Neuronal stem cell (in vitro differentiated cells): ENCODE results near the gene MAP3K4.

Experiments used
- DNase-seq: peaks from one replicate; pipeline ENCODE4 v3.0.0-alpha.2; 2013; ENCODE audit warnings: low spot score
- H2AFZ ChIP-seq: one replicate; pipeline ENCODE4 v1.6.1; 2013; ENCODE audit warnings: mild to moderate bottlenecking, low read length, inconsistent platforms
- H2AK5ac ChIP-seq: 2 replicates; pipeline ENCODE4 v1.6.1; 2013; ENCODE audit warnings: low read depth, mild to moderate bottlenecking, inconsistent platforms, low read length, moderate library complexity, mixed read lengths
- H2BK120ac ChIP-seq: 2 replicates; pipeline ENCODE4 v1.6.1; 2013; ENCODE audit warnings: low read depth, mild to moderate bottlenecking, inconsistent platforms, low read length, moderate library complexity, mixed read lengths
- H2BK12ac ChIP-seq: one replicate; pipeline ENCODE4 v1.6.1; 2013; ENCODE audit warnings: low read length, inconsistent platforms
- H2BK15ac ChIP-seq: 2 replicates; pipeline ENCODE4 v1.6.1; 2013; ENCODE audit warnings: mild to moderate bottlenecking, low read length, inconsistent platforms, mixed read lengths
- H2BK5ac ChIP-seq: one replicate; pipeline ENCODE4 v1.6.1; 2013; ENCODE audit warnings: inconsistent platforms, mild to moderate bottlenecking, low read length, moderate library complexity
- H3K14ac ChIP-seq: one replicate; pipeline ENCODE4 v1.6.1; 2013; ENCODE audit warnings: low read length, inconsistent platforms
- H3K18ac ChIP-seq: 2 replicates; pipeline ENCODE4 v1.6.1; 2013; ENCODE audit warnings: low read length, inconsistent platforms
- H3K23ac ChIP-seq: 2 replicates; pipeline ENCODE4 v1.6.1; 2013; ENCODE audit warnings: low read depth, mild to moderate bottlenecking, mixed read lengths, low read length, inconsistent platforms; ENCODE audit not compliant: poor library complexity
- H3K27ac ChIP-seq: replicated peaks from 3 replicates; pipeline ENCODE4 v1.5.1; 2013; ENCODE audit warnings: low read length, inconsistent platforms
- H3K27me3 ChIP-seq, 3 experiments: 2 replicates each; pipeline ENCODE4 v1.6.1; 2013; ENCODE audit warnings: low read length in 3 of 3, mild to moderate bottlenecking in 2 of 3, inconsistent platforms in 1 of 3, low read depth in 1 of 3, mixed read lengths in 1 of 3, moderate library complexity in 1 of 3; ENCODE audit not compliant: control insufficient read depth in 3 of 3, insufficient read depth in 3 of 3
- H3K36me3 ChIP-seq, 2 donors: replicated peaks in 1 of 2; 2 replicates each; pipeline ENCODE4 v1.6.1; 2013; ENCODE audit warnings: low read length in 2 of 2; ENCODE audit not compliant: control insufficient read depth in 2 of 2, insufficient read depth in 2 of 2
- H3K4ac ChIP-seq: 2 replicates; pipeline ENCODE4 v1.6.1; 2013; ENCODE audit warnings: inconsistent platforms, mild to moderate bottlenecking, low read length, moderate library complexity
- H3K4me1 ChIP-seq, 2 donors: 1 replicate in 1 of 2; 2 replicates in 1 of 2; pipeline ENCODE4 v1.6.1; 2013; ENCODE audit warnings: low read length in 2 of 2, low read depth in 1 of 2; ENCODE audit not compliant: control insufficient read depth in 2 of 2, insufficient read depth in 1 of 2
- H3K4me2 ChIP-seq: one replicate; pipeline ENCODE4 v1.6.1; 2013; ENCODE audit warnings: mild to moderate bottlenecking, low read length, inconsistent platforms; ENCODE audit not compliant: insufficient read depth, poor library complexity, severe bottlenecking
- H3K4me3 ChIP-seq, 2 donors: 2 replicates each; pipeline ENCODE4 v1.5.1; 2013; ENCODE audit warnings: low read length in 2 of 2, mild to moderate bottlenecking in 2 of 2, inconsistent platforms in 1 of 2, moderate library complexity in 1 of 2
- H3K79me1 ChIP-seq: one replicate; pipeline ENCODE4 v1.6.1; 2013; ENCODE audit warnings: low read depth, mild to moderate bottlenecking, inconsistent platforms, low read length, moderate library complexity
- H3K9ac ChIP-seq: one replicate; pipeline ENCODE4 v1.6.1; 2013; ENCODE audit warnings: mild to moderate bottlenecking, low read depth, low read length, inconsistent platforms; ENCODE audit not compliant: poor library complexity
- H3K9me3 ChIP-seq, 2 donors: replicated peaks in 1 of 2; 2 replicates each; pipeline versions ENCODE3 to v1.6.1; 2013; ENCODE audit warnings: low read length in 2 of 2, mild to moderate bottlenecking in 2 of 2, inconsistent platforms in 1 of 2, low read depth in 1 of 2, mixed read lengths in 1 of 2, moderate library complexity in 1 of 2; ENCODE audit not compliant: control insufficient read depth in 2 of 2, insufficient read depth in 1 of 2
- H4K8ac ChIP-seq: one replicate; pipeline ENCODE4 v1.6.1; 2013; ENCODE audit warnings: low read depth, mild to moderate bottlenecking, inconsistent platforms, low read length, moderate library complexity
- H4K91ac ChIP-seq: one replicate; pipeline ENCODE4 v1.6.1; 2013; ENCODE audit warnings: low read length, low read depth, mild to moderate bottlenecking, inconsistent platforms; ENCODE audit not compliant: poor library complexity
- WGBS, 2 donors: extraction: QIAGEN DNeasy Blood & Tissue Kit; methylation state at CpG; one replicate each; pipeline ENCODE4 v1.1.7; 2013; ENCODE audit warnings: missing lambda C conversion rate in 2 of 2, mixed read lengths in 1 of 2; ENCODE audit not compliant: insufficient read length in 2 of 2, insufficient replicate concordance in 1 of 2; ENCODE audit errors: extremely low coverage in 2 of 2; 5-methylcytosine and 5-hydroxymethylcytosine counted together

MAP3K4 gene

GRCh38 chr6:161057103-161058091 is 65.8 kb downstream of the MAP3K4 start:
- no peak overlapping the region for H2AFZ ChIP-seq

GRCh38 chr6:161058741-161059140 is 67.2 kb downstream of the MAP3K4 start:
- H3K4me3 ChIP-seq, result no peak overlapping the region
- no peaks in the 10 kb centered on the region for H3K4me1 ChIP-seq
- no peak overlapping the region for H2BK120ac ChIP-seq
- H3K18ac ChIP-seq, result no peak overlapping the region
- H2BK5ac ChIP-seq, result no peak overlapping the region
- H4K8ac ChIP-seq, result no peak overlapping the region
- H3K36me3 ChIP-seq, result peaks cover 0 to 17% of the 10 kb centered on the region in 2 donors
- no peak overlapping the region for H3K4ac ChIP-seq
- no peak overlapping the region for H2AFZ ChIP-seq
- WGBS, 2 donors, result no CpG with 5 or more reads among the region's 1 CpG
- H3K14ac ChIP-seq, result no peak overlapping the region
- H3K9ac ChIP-seq, result no peak overlapping the region
- H3K79me1 ChIP-seq, result no peaks in the 10 kb centered on the region
- H3K27ac ChIP-seq, result no peak overlapping the region
- peaks cover 0 to 7% of the 10 kb centered on the region in 2 donors for H3K9me3 ChIP-seq
- no peak overlapping the region for H3K23ac ChIP-seq
- no peak overlapping the region for H4K91ac ChIP-seq
- no peak overlapping the region for H2BK15ac ChIP-seq
- H2AK5ac ChIP-seq, result no peak overlapping the region
- no peak for DNase-seq
- no peak overlapping the region for H2BK12ac ChIP-seq
- H3K27me3 ChIP-seq, result no peaks in the 10 kb centered on the region
- no peak overlapping the region for H3K4me2 ChIP-seq

More at GRCh38 chr6:161057103-161058091, 65.8 kb downstream of the MAP3K4 start:
- WGBS, 2 donors, result no CpG with 5 or more reads among the region's 11 CpGs
- H2BK12ac ChIP-seq, result no peak overlapping the region
- no peak overlapping the region for H3K9ac ChIP-seq
- H2BK15ac ChIP-seq, result no peak overlapping the region
- no peaks in the 10 kb centered on the region for H3K4me1 ChIP-seq
- H2AK5ac ChIP-seq, result no peak overlapping the region
- no peak overlapping the region for H3K4me3 ChIP-seq
- H3K79me1 ChIP-seq, result no peaks in the 10 kb centered on the region
- DNase-seq, result no peak
- peaks cover 0 to 7% of the 10 kb centered on the region in 2 donors for H3K9me3 ChIP-seq
- no peak overlapping the region for H3K4me2 ChIP-seq
- H3K27me3 ChIP-seq, result no peaks in the 10 kb centered on the region
- H3K18ac ChIP-seq, result no peak overlapping the region
- H3K36me3 ChIP-seq, result peaks cover 0 to 28% of the 10 kb centered on the region in 2 donors
- H4K8ac ChIP-seq, result no peak overlapping the region
- H3K14ac ChIP-seq, result no peak overlapping the region
- H2BK120ac ChIP-seq, result no peak overlapping the region
- no peak overlapping the region for H2BK5ac ChIP-seq
- no peak overlapping the region for H3K4ac ChIP-seq
- H4K91ac ChIP-seq, result no peak overlapping the region
- H3K23ac ChIP-seq, result no peak overlapping the region
- H3K27ac ChIP-seq, result no peak overlapping the region

GRCh38 chr6:161061576-161061975 is 70.0 kb downstream of the MAP3K4 start:
- Histone ChIP-seq H3K9me3 (peaks cover 2 to 13% of the 10 kb centered on the region in 2 donors), H2BK12ac (no peak overlapping the region), H3K9ac (no peak overlapping the region), H4K8ac (no peak overlapping the region), H3K14ac (no peak overlapping the region), H3K23ac (no peak overlapping the region), H4K91ac (no peak overlapping the region), H2AFZ (no peak overlapping the region), H2AK5ac (no peak overlapping the region), H3K18ac (no peak overlapping the region), H3K27me3 (no peaks in the 10 kb centered on the region), H3K27ac (no peak overlapping the region), H3K4me3 (no peak overlapping the region), H2BK15ac (no peak overlapping the region), H3K79me1 (peaks cover 5% of the 10 kb centered on the region), H3K4ac (no peak overlapping the region), H3K36me3 (peaks cover 2 to 11% of the 10 kb centered on the region in 2 donors), H2BK120ac (no peak overlapping the region), H2BK5ac (no peak overlapping the region), H3K4me1 (no peaks in the 10 kb centered on the region), H3K4me2 (no peak overlapping the region)
- DNase-seq, result no peak
- WGBS, 2 donors, result no CpG with 5 or more reads among the region's 3 CpGs

DNA sequence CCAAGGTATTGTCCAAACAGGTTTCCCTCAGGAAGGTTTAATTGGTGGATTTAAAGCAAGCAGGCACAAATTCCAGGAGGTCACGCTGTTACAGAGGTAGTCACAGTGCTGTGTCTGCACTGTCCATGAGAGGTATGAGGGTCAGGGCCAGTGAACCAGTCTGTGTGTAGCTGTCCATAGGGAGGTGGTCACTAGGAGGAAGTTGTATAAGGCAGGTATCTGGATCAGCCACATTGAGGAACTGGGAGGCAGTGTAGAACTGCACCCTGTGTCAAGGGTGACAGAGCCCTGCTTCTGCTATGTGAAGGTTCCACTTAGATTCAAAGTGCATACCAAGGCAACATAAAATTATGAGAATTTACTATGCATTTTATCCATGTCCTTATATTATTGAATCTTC is 73.3 kb downstream of the MAP3K4 start:
- H2AK5ac ChIP-seq, result no peak overlapping the region
- no peak overlapping the region for H3K4ac ChIP-seq
- no peak overlapping the region for H2BK12ac ChIP-seq
- H2AFZ ChIP-seq, result no peak overlapping the region
- no peak overlapping the region for H3K23ac ChIP-seq
- H3K27ac ChIP-seq, result no peak overlapping the region
- H4K91ac ChIP-seq, result no peak overlapping the region
- H3K9ac ChIP-seq, result no peak overlapping the region
- H4K8ac ChIP-seq, result peak overlapping the region; percentile 43
- H3K4me3 ChIP-seq, result peak overlapping the region in 1 of 2 donors; percentile 38
- no peaks in the 10 kb centered on the region for H3K27me3 ChIP-seq
- peaks cover 5% of the 10 kb centered on the region for H3K79me1 ChIP-seq
- no CpG with 5 or more reads among the region's 1 CpG for WGBS, 2 donors
- peaks cover 0 to 2% of the 10 kb centered on the region in 2 donors for H3K4me1 ChIP-seq
- no peak overlapping the region for H3K14ac ChIP-seq
- peaks cover 2 to 13% of the 10 kb centered on the region in 2 donors for H3K9me3 ChIP-seq
- no peak overlapping the region for H2BK15ac ChIP-seq
- no peak for DNase-seq
- no peak overlapping the region for H2BK120ac ChIP-seq
- H3K18ac ChIP-seq, result no peak overlapping the region
- peaks cover 2 to 7% of the 10 kb centered on the region in 2 donors for H3K36me3 ChIP-seq
- no peak overlapping the region for H2BK5ac ChIP-seq
- no peak overlapping the region for H3K4me2 ChIP-seq
